GM19351 (cell line): Measurements from ENCODE around the gene SCN4A.
"Not testable (repeated sequence)": the region's sequence is repeated elsewhere in the genome, so short reads cannot be mapped to it uniquely, and the experiment has no call there.

Experiments used
- ATAC-seq: cut with Tn5 transposase; IDR thresholded peaks from one replicate; pipeline ENCODE4 v1.9.1; 2021; ENCODE audit warnings: mild to moderate bottlenecking, moderate library complexity; ENCODE audit not compliant: unreplicated experiment

SCN4A gene

DNA sequence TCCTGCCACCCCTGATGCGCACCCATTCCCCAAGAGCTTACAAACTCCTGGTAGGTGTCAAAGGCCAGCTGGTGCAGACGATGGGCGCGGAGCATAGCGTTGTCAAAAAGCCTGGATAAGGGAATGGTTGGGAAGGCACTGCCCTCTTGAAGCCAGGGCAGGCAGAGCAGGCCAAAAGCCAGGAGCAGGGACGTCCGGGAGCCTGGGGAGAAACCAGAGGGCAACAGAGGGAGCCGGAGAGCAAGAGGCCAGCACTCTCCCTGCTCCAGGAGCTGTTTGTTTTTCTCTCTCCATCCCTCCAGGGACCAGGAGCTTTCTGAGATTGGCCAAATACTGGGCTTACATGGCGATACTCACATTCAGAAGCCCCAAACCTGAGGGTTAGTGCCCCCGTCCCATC is 54.4 kb downstream of the SCN4A start:
- no peak for ATAC-seq

DNA sequence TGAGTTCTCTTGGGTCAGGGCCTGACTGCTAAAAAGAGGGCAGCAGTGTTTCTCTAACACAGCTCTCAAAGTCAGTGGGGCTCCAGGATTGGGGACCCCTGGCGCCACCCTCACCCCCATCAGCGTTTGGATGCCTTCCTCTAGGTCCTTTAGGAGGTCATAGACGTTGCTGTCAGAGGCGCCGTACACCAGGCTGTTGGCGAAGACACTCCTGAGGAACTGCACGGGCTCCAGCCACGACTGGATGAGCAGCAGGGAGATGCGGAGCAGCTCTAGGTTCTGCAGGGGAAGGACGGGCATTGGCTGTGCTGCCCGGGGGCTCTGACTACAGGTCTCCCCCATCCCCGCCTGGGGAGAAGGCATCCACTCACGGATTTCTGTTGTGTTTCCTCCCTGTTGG is 55.1 kb downstream of the SCN4A start:
- ATAC-seq = no peak

DNA sequence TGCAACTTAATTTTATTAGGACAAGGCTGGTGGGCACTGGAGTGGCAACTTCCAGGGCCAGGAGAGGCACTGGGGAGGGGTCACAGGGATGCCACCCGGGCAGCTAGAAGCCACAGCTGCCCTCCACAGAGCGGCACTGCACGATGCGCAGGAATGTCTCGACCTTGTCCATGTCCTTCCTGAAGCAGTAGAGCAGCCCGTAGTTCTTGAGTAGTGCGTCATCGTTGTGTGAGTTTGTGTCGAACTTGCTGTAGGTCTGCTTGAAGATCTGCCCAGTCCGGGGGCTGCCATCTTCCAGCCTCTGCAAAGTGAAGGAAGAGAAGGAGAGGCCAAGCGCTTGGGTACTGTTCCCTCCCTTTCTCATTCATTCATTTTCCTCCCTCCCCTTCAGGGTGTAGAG is 55.5 kb downstream of the SCN4A start:
- not testable (repeated sequence) for ATAC-seq

DNA sequence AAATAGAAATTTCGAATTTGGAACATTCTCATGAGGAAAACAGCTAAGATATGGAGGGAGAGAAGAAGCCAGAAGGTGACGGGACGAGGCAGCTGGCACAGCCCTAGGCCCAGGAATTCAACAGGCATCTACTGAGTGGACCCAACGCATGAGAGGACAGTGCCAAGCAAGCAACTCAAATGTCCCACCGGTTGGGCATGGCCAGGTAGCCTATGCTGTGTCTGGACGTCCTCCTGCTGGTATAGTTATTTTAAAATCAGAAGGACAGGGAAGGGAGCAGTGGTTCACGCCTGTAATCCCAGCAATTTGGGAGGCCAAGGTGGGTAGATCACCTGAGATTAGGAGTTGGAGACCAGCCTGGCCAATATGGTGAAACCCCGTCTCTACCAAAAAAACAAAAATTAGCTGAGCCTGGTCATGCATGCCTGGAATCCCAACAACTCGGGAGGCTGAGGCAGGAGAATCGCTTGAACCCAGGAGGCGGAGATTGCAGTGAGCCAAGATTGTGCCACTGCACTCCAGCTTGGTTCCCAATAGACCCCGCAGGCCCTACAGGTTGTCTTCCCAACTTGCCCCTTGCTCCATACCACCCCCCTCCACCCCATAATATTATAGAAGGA is 56.0 kb downstream of the SCN4A start:
- ATAC-seq = no peak

DNA sequence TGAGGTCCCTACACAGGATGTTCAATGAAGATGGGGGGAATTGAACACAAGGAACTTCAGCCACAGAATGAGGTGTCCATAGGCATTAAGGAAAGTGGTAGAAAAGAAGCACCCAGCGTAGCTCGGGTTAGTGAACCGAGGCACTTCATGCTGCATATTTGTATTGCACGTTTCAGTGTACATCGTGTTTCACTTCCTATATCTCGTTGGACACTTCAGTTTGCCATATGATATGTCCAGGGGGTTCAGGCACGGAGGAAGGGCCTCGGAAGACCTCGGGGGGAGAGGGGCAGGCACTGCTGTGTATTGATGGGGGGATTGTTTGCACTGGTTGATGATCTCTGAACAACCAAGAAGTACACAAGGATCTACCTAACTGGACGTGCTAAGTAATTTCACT is 57.0 kb downstream of the SCN4A start:
- ATAC-seq = peak; percentile 40

DNA sequence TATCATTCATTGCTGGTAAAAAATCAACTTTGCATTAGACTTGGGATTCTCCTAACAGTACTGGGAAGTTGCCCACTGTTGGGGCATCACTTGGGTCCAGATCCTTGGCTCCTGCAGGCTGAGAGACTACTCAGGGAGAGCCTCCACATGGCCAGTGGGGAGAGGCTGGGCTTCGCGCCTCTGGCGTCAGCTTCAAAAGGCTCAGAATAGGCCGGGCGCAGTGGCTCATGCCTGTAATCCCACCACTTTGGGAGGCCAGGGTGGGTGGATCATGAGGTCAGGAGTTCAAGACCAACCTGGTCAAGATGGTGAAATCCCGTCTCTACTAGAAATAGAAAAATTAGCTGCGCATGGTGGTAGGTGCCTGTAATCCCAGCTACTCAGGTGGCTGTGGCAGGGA is 58.2 kb downstream of the SCN4A start:
- no peak for ATAC-seq

DNA sequence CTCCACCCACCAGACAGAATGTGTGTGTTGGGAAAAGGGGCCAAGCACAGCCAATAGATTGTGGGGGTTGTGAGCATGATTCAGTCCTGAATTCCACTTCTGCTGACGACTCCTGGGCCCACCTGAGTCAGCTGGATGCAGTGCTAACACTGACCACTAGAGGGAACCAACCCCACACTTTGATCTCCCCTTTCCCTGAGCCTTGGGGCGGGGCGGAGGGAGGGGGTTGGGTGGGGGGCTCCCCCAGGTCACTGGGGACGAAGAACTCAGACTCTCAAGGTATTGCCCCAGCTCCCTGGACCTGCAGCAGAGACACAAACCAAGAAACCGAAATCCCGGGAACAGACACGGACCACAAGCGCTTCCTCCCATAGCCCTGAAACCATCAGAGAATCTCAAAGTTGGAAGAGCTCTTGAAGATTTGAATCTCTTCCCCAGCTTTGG is 61.0 kb downstream of the SCN4A start:
- no peak for ATAC-seq

DNA sequence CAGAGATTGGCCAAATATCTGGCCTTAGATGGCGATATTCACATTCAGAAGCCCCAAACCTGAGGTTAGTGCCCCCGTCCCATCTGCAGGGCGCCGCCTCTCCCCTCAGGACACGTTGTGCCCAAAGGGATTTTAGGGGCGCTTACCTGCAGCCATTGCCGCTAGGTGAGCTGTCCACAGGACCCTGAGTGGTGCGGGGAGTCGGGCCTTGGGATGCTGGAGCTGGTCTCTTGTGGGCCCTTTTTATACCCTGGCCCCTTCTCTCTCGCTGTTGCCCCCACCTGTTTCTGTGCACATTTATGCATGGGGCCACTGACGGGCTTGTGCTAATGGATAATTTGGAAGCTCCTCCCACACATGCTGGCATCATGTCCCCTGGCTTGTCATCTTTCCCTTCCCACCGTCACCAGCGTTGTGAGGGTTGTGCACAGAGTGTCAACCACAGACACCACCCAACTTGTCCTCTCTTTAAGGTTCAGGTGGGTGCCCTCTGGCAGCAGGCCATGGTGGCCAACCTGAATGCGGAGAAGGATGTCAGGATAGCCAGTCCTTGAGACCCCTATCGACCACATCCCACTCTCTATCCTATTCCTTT is 61.6 kb downstream of the SCN4A start, which contains the start of gene CSHL1:
Gene CSHL1, minus strand, starts transcription at position 218 of the 595 bp plus-strand sequence. Its CDS starts 62 bp downstream, at position 156.
- ATAC-seq = no peak

DNA sequence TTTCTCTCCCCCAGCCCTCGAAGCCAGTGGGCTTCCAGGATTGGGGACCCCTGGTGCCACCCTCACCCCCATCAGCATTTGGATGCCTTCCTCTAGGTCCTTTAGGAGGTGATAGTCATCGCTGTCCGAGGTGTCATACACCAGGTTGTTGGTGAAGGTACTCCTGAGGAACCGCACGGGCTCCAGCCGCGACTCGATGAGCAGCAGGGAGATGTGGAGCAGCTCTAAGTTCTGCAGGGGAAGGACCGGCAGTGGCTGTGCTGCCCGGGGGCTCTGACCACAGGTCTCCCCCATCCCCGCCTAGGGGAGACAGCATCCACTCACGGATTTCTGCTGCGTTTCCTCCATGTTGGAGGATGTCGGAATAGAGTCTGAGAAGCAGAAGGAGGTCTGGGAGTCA is 62.6 kb downstream of the SCN4A start:
- ATAC-seq = no peak

DNA sequence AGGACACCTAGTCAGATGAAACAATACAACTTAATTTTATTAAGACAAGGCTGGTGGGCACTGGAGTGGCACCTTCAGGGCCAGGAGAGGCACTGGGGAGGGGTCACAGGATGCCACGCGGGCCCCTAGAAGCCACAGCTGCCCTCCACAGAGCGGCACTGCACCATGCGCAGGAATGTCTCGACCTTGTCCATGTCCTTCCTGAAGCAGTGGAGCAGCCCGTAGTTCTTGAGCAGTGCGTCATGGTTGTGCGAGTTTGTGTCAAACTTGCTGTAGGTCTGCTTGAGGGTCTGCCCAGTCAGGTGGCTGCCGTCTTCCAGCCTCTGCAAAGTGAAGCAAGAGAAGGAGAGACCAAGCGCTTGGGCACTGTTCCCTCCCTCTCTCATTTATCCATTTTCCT is 63.1 kb downstream of the SCN4A start:
- ATAC-seq = not testable (repeated sequence)

DNA sequence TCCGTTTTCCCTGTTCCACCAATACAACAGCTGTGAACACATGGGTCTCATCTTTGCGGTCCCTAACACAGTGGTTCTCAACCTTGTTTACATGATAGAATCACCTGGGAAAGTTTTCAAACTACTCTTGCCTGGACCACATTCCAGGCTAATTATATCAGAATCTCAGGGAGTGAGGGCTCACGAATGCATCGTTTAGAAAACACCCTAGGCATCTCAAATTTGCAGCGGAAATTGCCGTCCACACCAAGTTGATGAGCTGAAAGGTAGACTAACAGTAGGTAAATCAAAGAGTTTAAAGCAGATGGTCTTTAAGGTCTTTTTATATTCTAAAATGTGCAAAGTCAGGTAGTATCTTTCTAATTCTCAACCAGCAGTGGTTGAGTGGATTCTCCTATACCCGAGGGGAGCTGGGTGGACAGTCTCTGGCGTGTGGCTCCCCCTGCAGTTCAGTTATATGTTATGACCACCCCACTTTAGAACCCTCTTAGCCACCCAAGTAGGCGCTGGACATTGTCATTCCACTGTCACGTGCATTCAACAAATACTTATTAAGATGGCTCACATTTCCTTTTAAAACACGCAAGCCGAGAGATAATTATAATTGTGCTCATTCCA is 65.4 kb downstream of the SCN4A start:
- not testable (repeated sequence) for ATAC-seq

DNA sequence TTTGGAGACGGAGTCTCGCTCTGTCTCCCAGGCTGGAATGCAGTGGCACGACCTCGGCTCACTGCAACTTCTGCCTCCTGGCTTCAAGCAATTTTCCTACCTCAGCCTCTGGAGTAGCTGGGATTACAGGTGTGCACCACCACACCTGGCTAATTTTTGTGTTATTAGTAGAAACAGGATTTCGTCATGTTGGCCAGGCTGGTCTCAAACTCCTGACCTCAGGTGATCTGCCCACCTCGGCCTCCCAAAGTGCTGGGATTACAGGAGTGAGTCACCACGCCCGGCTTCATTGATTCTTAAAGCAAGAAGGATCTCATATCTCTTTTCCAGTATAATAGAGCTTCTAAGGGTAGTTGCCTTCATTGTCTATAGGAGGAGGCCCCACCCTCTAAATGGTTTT is 67.9 kb downstream of the SCN4A start:
- ATAC-seq = not testable (repeated sequence)

DNA sequence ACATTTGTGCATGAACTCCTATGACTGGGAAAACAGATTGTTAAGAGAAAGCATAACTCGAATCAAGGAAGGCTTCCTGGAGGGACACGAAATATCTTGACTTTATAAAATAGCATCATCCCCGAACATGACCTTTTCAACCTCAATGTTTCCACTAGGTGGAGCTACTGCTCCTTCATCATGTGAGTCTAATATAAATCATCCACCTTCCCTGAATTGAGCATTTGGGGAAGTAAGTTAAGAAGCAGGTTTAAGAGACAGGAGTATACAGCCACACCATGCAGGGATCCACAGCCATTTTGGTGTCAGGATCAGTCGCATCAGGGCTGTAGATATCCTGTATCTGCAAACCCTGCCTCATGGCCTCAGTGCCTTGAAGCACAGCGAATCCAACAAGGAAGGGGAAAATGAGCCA is 68.9 kb downstream of the SCN4A start:
- ATAC-seq = not testable (repeated sequence)

DNA sequence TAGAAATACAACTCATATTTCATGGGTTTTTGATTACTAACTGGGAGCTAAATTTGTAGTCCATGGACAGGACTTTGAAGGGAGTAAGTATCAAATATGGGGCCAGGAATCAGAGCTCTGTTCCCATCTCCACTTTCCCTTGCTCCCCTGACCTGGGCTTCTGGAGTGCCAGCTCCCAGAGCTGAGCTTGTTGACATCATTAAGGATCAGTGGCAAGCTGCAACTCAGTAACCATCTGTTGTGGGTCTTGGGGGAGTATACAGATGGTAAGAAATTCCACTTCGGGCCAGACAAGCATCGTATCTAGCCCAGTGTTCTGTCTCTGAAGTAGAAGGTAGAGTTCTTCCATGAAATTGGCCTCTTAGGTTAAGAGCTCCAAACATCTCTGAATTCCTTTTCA is 70.7 kb downstream of the SCN4A start:
- ATAC-seq = not testable (repeated sequence)

DNA sequence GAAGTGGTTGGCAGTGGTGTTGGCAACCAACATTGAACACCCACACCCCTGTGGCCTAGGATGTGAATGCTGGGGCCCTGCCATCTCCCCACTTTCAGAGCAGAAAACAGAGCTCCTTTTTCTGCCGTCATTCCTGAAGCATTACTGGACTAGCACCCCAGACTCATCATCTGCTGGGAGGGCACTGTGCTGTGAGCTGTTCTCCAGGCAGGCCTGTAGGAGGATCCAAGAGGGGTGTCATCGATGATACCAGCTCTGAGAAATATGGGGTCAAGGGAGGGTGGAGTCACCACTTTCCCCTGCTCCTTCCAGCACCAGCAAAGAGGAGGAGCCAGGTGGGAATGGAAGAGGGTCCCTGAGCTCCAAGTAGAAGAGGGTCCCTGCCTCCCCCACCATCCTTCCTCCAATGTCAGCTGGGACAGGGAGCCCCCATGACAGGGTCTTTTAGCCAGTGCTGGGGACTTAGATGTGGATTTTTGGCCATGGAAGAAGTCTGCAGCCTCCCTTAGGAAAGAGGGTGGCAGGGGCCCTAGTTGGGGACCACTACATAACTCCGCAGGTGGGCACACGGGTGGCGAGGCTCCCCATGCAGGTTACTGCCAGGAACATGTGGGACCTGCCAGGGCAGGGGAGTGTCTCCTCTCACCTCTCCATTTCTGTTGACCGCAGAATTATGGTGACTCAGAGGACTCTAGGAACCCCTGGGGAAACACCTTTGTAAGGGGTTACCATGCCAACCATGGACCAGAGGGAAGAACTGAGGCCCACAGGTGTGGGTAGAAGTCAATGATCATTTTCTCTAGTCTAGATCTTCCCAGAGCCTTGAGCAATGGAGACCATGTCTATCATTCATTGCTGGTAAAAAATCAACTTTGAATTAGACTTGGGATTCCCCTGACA is 73.6 kb downstream of the SCN4A start:
- ATAC-seq = not testable (repeated sequence)

DNA sequence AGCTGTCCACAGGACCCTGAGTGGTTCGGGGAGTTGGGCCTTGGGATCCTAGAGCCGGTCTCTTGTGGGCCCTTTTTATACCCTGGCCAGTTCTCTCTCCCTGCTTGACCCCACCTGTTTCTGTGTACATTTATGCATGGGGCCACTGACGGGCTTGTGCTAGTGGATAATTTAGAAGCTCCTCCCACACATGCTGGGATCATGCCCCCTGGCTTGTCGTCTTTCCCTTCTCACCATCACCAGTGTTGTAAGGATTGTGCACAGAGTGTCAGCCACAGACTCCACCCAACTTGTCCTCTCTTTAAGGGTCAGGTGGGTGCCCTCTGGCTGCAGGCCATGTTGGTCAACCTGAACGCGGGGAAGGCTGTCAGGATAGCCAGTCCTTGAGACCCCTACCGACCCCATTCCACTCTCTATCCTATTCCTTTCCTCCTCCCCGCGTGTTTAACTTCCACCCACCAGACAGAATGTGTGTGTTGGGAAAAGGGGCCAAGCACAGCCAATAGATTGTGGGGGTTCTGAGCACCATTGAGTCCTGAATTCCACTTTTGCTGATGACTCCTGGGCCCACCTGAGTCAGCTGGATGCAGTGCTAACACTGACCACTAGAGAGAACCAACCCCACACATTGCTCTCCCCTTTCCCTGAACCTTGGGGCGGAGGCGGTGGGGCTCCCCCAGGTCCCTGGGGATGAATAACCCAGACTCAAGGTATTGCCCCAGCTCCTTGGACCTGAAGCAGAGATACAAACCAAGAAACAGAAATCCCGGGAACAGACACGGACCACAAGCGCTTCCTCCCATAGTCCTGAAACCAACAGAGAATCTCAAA is 76.0 kb downstream of the SCN4A start, which contains the start of gene CSH1:
Gene CSH1, minus strand, starts transcription at position 51 of the 831 bp plus-strand sequence. CDS start 63 bp downstream, outside the sequence.
- ATAC-seq = not testable (repeated sequence)

DNA sequence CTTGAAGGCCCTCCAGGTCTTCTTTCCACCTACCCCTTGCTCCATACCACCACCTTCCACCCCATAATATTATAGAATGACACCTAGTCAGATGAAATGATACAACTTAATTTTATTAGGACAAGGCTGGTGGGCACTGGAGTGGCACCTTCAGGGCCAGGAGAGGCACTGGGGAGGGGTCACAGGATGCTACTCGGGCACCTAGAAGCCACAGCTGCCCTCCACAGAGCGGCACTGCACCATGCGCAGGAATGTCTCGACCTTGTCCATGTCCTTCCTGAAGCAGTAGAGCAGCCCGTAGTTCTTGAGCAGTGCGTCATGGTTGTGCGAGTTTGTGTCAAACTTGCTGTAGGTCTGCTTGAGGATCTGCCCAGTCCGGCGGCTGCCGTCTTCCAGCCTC is 77.9 kb downstream of the SCN4A start:
- ATAC-seq = not testable (repeated sequence)

DNA sequence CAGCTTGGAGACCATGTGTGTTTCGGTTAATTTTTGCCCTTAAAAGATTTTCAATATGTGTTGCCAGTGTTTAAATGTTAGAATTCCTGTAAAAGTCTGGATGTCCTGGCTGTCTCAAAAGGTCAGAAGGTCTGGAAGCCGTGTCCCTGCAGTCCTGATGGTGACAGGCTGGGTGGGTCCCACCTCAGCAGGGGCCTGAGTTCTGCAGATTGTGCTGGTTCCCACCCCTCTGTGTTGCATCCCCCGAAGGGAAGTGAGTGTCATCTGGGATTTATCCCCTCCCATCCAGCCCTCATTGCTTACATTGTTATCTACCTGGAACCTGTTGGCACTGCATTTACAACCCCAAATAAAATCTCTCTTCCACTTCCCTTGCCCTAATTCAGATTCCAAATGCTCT is 78.7 kb downstream of the SCN4A start:
- not testable (repeated sequence) for ATAC-seq

DNA sequence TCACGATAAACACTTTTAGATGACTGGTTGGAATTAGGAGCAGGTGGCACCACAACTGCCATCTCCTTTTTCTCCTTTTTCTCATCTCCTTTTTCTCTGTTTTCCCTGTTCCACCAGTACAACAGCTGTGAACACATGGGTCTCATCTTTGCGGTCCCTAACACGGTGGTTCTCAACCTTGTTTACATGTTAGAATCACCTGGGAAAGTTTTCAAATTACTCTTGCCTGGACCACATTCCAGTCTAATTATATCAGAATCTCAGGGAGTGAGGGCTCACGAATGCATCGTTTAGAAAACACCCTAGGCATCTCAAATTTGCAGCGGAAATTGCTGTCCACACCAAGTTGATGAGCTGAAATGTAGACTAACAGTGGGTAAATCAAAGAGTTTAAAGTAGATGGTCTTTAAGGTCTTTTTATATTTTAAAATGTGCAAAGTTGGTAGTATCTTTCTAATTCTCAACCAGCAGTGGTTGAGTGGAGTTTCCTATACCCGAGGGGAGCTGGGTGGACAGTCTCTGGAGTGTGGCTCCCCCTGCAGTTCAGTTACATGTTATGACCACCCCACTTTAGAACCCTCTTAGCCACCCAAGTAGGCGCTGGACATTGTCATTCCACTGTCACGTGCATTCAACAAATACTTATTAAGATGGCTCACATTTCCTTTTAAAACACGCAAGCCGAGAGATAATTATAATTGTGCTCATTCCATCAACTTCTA is 80.2 kb downstream of the SCN4A start:
- ATAC-seq = not testable (repeated sequence)
